NCI-H526 (cell line): ENCODE results near the gene STEAP1.
"Not testable (repeated sequence)": the region's sequence is repeated elsewhere in the genome, so short reads cannot be mapped to it uniquely, and the experiment has no call there.

ENCODE experiments used
- DNase-seq, 2 experiments: peaks; one replicate each; lab custom pipeline; 2025; lab: John Stamatoyannopoulos, UW

STEAP1 gene

DNA sequence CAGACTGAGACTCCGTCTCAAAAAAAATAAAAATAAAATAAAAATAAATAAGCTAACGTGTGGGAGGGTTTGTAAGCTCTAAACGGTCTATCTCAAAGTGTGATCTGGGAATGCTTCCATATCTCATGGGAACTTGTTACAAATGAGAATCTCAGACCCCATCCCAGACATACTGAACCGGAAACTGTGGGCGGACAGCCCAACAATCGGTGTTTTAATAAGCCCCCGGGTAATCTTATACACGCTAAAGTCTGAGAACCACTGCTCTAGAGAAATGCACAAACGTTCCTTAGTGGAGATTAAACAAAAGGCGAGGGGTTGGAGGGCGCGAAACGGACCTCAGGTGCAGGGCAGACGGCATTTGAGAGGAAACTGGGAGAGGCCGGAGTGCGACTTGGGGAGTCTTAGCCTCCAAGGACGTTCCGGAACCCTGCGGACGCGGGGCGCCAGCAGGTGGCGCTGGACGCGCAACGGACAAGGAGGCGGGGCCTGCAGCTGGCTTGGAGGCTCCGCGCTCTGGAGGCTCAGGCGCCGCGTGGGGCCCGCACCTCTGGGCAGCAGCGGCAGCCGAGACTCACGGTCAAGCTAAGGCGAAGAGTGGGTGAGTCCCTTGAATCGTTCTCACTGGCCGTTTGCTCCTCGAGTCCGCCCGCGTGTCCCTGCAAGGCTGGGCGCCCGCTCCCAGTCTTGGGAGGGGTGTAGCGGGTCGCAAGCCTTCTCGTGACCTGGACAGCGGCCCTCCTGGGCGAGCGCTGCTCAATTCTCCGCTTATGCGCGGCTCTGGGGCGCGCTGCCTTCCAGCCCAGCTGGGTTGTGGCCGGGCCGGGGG lies at the start of gene STEAP1:
Gene STEAP1, plus strand, starts transcription at position 527 of the 829 bp plus-strand sequence. CDS start 5,320 bp downstream, outside the sequence.
- peak; percentile 79 to 95 for DNase-seq

GRCh38 chr7:90114972-90115371 lies 39.3 kb upstream of the STEAP1 start:
- peak in 1 of 2 experiments; percentile 16 for DNase-seq

- DNase-seq = peak; percentile 23 to 70
Observed at GRCh38 chr7:90118551-90119177, 35.6 kb upstream of the STEAP1 start.

GRCh38 chr7:90119178-90119971 lies 34.9 kb upstream of the STEAP1 start:
- DNase-seq = peak; percentile 51 to 89

DNA sequence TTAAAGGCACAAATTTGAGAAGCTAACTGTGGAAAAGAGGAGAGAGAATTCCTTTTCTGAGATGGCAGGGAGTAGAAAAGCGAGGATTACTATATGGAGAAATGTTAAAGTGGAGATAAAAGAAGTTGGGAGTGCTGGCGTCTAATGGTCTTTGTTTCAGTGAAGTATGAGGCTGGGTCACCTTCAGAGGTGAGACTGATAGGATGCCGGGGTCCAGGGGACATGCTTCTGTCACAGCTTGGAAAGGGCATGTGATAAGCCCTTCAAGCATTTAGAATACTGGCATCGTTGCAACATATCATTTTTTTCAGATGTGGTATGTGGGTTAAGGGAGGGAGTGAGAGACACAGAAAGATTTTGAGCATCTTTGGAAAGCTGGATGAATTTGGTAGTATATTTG lies 34.1 kb upstream of the STEAP1 start:
- not testable (repeated sequence) for DNase-seq

DNA sequence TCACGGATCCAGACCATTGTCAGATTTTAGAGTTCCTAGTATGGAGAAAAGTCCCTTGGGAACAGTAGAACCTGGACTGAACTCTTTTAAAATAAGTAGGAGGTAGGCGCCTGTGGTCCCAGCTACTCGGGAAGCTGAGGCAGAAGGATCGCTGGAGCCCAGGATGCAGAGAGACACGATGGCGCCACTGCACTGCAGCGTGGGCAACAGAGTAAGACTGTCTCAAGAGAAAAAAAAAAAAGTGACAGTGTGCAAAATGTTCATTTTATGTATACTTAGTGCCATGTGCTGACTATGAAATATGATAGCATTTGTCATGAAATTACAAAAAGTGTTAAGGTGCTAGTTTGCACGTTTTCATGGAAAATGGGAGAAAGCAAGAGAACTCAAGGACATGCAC lies 22.5 kb upstream of the STEAP1 start:
- not testable (repeated sequence) for DNase-seq

- not testable (repeated sequence) for DNase-seq
Observed at GRCh38 chr7:90147079-90147960, 6.9 kb upstream of the STEAP1 start.

DNA sequence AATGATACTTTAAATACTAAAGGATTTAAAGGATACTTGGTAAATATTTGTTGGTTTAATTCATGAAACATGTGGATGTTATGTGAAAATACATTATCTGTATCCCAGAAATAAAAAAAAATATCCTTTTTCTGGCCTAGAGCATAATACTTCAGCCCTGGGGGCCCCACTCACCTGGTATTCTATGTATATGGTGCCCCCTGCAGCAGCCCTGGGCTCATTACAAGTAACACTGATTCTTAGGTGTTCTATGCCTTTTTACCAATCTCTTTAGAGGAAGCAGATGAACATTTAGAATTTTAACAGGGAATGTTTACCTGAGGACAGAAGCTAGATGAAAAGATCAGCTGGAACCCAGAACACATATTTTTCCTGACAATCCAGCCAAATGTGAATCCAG lies 4.8 kb upstream of the STEAP1 start:
- peak; percentile 14 to 48 for DNase-seq

DNA sequence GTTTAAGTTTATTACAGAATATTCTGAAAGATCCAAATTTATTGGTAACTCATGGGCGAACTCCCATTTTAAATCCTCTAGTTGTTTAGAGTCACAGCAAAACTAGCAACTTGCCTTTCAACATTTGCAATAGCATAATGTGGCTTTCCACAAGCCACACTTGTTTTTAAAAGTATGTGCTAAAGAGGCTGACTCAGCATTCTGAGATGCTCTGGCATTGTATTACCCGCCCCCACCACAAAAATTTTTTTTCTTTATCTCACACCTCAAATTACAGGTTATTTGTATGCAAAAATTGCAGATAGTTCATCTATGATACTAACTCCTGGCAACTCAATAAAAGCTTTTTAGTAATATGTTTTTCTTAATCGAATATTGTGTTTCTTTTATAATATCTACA lies 2.4 kb upstream of the STEAP1 start:
- DNase-seq = not testable (repeated sequence)

- DNase-seq = peak; percentile 44 to 73
Observed at GRCh38 chr7:90152642-90153253, 1.5 kb upstream of the STEAP1 start.

DNA sequence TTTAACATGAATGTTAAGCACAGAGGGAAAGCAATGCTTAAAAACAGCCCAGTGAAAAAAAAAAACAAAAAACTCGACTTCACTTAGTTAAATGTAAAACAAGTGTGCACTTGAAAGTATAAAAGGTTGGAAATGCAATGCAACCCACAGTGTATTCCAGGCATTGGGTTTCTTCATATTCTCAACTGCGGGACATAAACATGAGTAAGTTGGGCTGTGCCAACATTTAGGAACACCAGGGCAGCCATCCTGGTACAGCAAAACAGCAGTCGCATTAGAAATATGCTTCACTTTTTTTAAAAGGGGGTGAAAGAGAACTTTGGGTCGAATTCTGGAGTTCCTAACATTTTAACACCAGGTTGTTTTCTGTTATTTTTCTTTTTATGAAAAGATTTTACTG lies 937 bp downstream of the STEAP1 start:
- no peak for DNase-seq

GRCh38 chr7:90157331-90157730 lies 3.1 kb downstream of the STEAP1 start:
- DNase-seq = not testable (repeated sequence)

DNA sequence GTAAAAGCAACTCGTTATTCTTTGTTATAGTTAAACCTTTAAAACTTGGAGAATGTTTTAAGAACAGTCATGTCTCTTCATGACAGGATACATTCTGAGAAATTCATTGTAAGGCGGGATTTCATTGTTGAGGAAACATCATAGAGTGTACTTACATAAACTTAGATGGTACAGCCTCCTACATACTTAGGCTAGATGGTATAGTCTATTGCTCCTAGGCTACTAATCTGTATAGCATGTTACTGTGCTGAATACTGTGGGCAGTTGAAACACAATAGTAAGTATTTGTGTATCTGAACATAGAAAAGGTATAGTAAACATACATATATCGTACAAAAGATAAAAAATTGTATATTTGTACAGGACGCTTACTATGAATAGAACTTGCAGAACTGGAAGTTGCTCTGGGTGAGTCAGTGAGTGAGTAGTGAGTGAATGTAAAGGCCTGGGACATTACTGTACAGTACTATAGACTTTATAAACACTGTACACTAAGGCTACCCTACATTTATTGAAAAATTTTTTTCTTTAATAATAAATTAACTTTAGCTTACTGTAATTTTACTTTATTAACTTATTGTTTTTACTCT lies 3.6 kb downstream of the STEAP1 start:
- DNase-seq = not testable (repeated sequence)

GRCh38 chr7:90163534-90163933 lies 9.3 kb downstream of the STEAP1 start:
- no peak for DNase-seq

DNA sequence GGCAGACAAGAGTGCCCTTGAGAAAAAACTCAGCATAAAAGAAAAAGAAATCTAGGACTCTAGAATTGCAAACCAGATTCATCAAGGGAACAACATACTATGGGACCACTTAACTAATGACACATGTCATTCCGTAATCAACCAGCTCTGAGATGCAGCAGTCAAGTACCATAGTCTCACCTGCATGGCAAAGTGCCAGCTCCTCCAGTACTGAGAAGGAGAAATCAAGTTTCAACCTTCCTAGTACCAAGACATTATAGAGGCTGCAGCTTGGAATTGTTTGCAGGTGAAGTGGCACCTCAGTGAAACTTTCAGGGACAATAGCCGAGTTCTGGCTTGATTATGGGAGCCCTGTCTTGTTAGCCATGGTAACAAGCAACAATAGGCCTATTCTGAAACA lies 11.5 kb downstream of the STEAP1 start:
- no peak for DNase-seq

- no peak for DNase-seq
Observed at GRCh38 chr7:90166153-90166552, 11.9 kb downstream of the STEAP1 start.

GRCh38 chr7:90167361-90167760 lies 13.1 kb downstream of the STEAP1 start:
- DNase-seq = no peak

DNA sequence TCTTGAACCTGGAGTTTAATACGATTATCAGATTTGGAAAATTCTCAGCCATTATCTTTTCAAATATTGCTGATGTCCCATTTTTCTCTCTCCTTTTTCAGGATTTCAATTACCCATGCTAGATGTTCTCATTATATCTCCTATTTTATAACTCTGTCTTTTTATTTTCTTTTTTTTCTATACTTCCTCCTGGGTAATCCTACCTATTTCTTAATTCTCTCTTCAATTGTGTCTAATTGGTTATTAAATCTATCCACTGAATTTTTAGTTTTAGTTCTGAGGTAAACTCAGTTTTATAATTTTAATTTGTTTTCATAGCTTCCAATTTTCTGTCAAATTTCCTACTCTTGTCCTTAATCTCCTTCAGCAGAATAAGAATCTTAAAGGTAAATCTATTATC lies 15.6 kb downstream of the STEAP1 start:
- no peak for DNase-seq

DNA sequence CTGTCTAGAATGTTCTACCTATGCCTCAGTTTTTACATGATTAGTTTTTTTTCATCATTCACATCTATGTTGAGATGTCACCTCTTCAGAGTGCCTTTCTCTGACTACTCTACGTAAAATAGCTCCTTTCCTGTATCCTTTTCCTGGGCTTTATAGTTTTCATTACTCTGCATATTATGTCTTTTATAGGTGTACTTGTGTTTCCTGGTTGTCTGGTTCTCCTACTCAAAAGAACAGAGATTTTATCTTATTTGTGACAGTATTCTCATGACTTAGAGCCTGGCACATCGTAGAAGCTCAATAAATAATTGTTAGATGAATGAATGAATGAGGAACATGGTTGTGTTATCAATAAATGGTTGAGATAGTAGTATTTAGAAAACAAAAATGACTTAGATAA lies 17.9 kb downstream of the STEAP1 start:
- DNase-seq = no peak

DNA sequence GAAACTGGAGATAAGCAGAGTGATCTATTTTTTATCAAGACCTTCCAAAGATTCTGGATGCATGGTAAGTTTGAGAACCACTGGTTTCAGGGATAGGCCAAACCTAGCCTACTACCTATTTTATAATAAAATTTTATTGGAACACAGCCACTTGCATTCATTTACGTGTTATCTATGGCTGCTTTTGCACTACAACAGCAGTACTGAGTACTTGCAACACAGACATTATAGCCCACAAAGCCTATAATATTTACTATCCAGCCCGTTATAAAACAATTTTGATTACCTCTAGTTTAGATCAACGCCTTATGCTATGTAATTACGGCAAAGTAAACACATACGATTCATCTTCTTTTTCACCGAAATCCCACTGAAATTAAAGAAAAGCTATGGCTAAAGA lies 18.4 kb downstream of the STEAP1 start:
- DNase-seq = no peak
